Measurements from ENCODE around the gene ABR. TPM values are rescaled to one million over a fixed set of nuclear protein-coding genes. Genes with fewer than 3 reads are reported as not detected.
"Not testable (repeated sequence)": the region's sequence is repeated elsewhere in the genome, so short reads cannot be mapped to it uniquely, and the experiment has no call there.

ABR gene
- total RNA-seq, 1 donor from 2014 or later, result 158 TPM

DNA sequence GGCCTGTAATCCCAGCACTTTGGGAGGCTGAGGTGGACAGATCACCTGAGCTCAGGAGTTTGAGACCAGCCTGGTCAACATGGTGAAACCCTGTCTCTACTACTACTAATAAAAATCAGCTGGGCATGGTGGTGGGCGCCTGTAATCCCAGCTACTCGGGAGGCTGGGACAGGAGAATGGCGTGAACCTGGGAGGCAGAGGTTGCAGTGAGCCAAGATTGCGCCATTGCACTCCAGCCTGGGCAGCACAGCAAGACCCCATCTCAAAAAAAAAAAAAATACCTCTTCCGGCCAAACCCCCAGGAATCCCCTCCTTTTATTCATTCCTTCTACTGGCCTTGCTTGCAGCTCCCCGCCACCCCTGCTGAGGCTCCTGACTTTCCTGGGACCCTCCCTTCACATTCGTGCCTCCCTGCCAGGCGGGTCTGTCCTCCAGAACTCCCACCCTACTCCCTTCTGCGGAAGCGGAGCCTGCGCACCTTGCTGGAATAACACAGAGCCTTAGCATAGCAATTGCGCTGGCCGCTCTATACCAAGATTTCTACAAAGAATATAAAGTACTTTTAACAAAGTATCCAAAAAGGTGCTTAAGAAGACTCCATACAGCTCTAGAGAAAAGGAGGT, 135.3 kb downstream of the ABR start:
- DNase-seq (ENCODE audit: low spot score); intact Hi-C loops (cut with DNase I): not testable (repeated sequence)

DNA sequence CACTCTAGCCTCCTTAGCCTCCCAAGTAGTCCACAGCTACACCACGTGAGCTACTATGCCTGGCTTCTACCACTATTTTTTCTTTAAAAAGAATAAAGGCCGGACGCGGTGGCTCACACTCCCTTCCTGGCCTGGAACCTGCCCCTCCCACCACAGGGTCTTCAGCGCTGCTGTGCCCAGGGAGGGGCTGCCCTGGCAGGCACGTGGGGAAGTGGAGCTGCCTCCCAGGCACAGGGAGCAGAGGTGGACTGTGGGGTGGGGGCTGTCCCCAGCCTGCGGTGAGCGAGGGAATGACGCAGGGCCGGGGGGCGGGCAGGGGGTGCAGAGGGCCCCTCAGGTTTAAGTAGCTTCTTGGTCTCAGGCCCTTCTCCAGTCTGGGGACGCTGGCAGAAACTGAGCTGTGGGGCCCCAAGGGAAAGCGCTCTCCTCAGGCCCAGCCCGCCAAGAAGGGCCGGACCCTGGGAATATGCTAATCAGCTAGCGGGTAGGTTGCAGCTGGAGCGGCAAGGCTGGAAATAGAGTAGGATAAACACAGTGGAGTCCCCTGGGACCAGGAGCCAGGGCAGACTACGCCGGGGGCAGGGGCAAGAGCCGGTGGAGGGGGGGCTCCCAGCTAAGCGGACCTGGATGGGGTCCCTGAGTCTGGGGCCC, 136.1 kb downstream of the ABR start:
- intact Hi-C loops (cut with DNase I), result no loop called here
- peak; percentile 84 for DNase-seq (ENCODE audit: low spot score)

DNA sequence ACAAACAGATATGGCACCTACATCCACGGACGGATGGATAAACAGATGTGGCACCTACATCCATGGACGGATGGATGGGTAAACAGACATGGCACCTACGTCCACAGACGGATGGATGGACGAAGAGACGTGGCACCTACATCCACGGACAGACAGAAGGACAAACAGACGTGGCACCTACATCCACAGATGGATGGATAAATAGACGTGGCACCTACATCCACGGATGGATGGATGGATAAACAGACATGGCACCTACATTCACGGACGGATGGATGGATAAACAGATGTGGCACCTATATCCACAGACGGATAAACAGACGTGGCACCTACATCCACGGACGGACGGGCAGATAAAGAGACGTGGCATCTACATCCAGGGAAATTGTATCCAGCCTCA, 137.3 kb downstream of the ABR start:
- intact Hi-C loops (cut with DNase I), result no loop called here

DNA sequence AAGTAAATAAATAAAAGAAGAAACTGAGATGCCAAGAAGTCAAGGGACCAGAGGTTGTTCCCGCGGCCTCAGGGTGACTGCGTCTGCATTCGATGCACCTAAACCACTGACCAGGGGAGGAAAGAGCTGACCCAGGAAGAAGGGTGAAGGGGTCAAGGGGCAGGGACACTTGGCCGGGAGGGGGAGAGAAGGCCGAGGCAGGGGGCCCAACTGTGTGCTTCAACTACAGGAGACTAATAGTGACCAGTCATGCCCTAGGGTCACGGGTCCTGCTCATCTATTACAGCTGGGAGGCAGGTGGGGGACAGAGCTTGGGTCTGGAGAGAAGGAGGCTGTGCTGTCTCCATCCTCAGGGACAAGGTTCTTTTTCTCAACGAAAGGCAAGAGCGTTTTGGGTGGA, 138.0 kb downstream of the ABR start:
- intact Hi-C loops (cut with DNase I), result no loop called here
- no peak for DNase-seq (ENCODE audit: low spot score)

More for the DNA sequence above, 137.3 kb downstream of the ABR start:
- DNase-seq (ENCODE audit: low spot score), result no peak

DNA sequence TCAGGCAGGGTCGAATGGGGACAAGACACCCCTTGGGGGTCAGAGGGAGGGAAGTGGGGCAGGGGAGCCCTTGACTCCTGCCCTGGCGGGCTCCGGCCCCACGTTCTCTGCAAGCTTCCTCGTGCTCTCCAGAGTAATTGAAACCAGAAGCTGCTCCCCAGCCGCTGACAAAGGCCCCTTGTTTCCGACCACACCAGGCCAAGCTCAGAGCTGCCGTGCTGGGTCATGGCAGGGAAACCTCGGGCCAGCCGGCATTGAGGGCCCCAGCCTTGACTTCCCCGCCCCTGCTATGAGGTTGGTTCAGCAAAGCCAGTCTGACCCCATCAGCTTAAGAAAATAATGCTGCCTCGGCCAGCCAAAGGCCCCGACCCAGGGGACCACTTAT, 139.6 kb downstream of the ABR start:
- DNase-seq (ENCODE audit: low spot score), result no peak
- intact Hi-C loops (cut with DNase I), result no loop called here

DNA sequence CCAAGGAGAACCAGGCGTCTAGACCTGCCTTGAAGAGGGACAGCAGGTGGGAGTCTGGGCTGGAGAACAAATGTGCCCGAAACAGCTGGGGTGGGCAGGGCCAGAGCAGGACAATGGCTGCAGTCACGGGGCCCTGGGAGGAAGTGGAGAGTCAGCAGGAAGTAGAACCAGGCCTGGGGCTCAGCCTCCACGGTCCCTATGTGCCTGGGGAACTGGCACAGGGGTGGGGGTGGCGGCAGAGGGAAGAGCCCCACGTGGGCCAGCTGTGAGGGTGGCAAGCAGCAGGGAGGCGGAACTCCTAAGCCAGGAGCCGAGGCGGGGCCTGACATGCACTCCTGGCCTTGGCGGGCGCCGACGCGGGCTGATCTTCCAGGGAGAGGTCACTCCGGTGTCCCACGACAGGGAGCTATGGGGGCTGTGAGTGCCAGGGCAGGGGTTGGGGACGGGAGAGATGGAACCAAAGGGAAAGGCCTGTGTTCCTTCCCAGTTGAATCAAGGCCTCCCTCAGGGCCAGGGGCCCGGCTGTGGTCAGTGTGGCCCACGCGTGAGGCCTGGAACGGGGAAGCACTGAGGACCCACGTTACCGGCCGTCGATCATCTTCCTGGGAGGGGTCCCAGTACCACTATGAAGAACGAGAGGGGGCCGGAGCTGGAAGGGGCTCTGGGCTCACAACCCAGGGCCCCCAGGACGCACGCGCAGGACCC, 140.1 kb downstream of the ABR start:
- intact Hi-C loops (cut with DNase I), result no loop called here
- peak; percentile 91 for DNase-seq (ENCODE audit: low spot score)

DNA sequence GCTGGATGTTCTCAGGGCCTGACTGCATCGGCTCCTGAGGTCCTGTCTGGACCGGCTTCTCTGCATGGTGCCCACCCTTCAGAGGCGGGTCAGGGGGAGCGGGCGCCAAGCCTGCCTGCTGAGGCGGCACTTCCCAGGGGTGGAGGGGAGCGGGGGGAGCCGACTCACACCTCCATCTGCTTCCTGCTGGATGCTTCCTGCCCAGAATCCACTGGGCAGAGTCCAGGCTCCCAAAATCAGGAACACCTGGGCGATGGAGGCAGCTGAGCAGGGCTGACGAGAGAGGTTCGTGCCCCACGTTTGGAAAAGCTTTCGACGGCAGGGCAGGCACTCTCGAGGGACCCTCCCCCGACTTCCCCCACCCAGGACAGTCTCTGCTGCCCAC, 140.7 kb downstream of the ABR start:
- DNase-seq (ENCODE audit: low spot score), result no peak
- intact Hi-C loops (cut with DNase I), result no loop called here

DNA sequence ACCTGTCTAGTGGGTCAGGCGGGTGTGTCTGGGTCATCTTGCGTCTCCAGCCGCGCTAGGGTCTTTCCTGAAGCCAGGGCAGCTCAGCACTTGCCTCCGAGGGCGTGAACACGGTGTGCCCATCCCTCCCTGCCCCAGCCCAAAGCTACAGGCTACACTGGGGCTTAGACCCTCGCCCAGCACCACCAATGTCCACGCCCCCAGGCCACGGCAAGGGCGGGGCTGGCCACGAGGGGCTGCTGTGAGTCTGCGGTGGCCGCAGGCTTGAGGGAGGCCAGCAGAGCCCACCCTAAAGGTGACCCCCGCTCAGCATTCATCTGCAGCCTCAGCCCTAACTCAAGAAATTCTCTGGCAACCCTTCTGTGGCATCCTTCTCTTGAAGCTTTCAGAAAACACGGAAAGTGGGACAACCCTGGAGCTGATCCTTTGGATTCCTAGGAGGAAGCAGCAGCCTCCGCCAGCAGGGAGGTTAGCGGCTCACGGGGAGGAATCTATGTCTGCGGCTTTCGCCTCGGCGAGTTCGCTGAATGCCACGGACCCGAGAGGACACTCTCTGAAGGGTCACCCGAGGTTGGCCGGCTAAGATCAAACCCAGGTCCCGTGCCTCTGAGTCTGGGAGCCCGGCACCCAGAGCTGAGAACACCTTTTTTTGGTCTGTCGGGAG, 141.2 kb downstream of the ABR start:
- DNase-seq (ENCODE audit: low spot score), result no peak
- intact Hi-C loops (cut with DNase I), result no loop called here

DNA sequence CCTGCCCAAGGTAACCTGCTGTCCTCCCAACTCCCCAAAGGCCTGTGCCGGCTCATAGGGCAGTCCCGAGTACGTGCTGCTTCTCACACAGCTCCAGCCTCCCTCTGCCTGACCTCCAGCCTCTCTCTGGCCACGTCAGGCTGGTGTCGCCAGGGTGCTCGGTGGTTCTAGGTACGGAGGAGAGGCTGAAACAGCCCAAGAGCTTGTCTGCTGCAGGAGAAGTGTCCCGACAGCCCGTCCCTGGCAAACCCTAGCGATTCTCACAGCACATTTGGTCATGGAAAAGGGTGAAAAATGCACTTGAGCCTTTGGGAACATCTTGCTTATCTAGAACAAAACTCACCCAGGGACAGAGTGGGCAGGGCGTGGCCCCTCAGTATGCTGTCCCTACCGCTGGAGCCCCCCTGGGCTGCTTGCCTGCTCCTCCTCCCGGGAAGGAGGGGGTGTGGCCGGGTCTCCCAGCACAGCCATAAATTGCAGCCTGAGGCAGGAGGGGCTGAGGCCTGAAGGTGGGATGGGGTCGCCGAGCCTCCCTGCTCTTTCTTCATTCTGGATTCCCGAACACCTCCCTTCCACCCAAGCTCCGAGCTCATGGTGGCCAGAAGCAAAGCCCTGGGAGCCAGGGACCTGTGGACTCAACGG, 142.4 kb downstream of the ABR start:
- intact Hi-C loops (cut with DNase I), result no loop called here
- DNase-seq (ENCODE audit: low spot score), result no peak

DNA sequence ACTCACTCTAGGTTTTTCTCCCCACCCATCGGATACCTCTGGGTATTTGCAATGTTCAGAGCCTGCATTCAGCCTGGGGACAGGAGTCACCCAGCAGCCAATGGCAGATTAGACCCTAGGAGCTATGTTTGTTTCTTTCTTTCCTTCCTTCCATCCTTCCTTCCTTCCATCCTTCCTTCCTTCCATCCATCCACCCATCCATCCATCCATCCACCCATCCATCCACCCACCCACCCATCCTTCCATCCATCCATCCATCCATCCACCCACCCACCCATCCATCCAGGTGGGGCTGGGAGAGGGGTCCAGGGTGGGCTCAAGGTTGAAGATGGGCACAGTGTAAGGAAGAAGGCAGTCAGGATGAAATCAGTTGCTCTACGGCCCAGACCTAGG, 142.9 kb downstream of the ABR start:
- intact Hi-C loops (cut with DNase I), result no loop called here
- no peak for DNase-seq (ENCODE audit: low spot score)

DNA sequence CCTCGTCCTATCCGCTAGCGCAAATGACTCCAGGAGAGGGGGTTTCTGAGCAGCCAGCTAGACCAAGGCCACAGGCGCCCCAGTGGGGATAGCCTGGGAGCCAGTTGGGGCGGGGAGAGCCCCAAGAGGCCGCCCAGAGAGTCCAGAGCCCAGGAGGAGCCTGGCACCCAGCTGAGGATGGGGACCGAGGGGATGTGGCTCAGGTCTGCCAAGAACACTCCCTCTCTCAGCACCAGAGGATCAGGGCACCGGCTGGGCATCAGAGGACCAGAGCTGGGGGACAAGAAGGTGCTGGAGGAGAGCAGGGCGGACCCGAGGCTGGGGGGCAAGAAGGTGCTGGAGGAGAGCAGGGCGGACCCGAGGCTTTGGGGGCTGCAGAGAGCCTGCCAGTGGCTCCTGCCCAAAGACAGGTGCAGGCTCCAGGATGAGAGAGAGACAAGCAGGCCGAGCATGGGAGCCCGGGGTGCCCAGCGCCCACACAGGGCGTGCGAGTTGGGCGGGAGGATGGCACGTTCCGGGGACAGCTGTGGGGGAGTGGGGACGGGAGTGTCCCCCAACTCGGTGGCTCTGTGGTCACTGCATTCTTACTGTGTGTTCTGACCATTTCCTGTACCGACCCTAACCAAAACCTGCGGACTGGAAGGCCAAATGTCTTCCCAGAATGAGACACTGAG, 143.5 kb downstream of the ABR start:
- intact Hi-C loops (cut with DNase I), result no loop called here
- DNase-seq (ENCODE audit: low spot score), result no peak

DNA sequence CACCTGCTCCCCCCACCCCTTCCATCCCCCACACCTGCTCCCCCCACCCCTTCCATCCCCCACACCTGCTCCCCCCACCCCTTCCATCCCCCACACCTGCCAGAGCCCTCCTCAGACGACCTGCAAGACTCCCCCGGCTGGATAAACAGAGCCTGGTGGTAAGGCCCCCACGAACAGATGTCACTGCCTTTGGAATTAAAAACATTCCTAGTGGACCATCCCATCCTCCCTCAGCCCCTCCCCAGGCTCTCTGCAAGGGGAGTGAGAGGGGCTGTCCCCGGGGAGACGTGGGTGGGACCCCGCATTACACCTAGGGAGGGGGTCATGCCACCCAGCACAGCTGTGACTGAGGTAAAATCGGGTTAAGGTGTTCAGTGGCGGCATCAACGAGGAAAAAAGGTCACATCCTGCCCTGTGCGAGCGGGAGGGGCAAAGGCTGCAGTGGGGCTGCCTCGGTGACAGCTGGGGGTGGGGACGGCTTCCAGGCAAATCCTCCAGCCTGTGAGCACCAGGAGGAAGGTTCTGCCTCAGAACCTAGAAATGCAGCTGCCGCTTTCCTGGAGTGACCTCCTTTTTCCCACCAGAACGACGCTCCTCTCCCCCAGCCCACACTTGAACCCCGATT, 144.1 kb downstream of the ABR start:
- DNase-seq (ENCODE audit: low spot score), result no peak
- intact Hi-C loops (cut with DNase I), result no loop called here

DNA sequence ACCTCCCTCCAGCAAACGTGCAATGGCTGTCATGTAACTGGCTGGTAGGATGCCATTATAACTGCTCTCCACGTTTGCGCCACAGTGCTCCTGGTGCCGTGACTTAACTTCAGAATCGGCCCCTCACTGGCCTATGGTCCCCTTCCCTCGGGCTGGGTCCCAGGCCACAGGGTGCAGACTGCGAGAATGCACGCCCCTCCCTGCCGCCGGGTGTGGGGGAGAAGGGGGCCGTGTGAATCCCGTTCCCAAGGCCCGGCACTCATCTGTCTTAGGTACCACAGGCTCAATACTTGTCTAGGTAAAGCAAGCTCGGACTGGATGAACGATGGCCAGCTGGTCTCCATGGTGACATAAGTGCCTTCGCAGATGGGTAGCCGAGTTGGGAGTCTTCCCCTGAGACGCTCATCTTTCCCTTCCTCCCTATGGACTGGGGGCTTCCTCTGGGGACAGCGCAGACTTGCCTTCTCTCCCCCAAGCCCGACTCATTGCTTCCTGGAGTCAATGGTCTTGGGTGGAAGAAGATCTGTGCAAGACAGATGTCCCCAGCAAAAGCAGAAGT, 145.1 kb downstream of the ABR start:
- intact Hi-C loops (cut with DNase I), result no loop called here
- DNase-seq (ENCODE audit: low spot score), result no peak

DNA sequence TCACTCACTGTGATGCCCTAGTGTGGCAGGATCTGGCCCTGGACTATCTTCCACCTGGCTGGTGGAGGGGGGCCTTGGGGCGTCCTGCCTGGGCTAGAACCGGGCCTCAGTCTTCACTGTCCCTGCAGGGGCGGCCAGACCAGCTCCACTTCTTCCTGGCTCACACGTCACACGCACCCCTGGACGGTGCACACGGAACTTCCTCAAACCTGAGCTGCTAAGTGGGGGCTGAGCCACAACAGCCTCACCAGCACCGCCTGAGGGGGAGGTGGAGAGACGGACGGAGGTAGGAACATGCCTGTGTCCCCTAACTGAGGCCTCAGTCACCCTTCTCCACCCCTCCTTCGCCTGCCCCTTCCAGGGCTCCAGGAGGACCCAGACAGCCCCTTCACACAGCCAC, 146.3 kb downstream of the ABR start:
- intact Hi-C loops (cut with DNase I), result no loop called here
- DNase-seq (ENCODE audit: low spot score), result no peak

DNA sequence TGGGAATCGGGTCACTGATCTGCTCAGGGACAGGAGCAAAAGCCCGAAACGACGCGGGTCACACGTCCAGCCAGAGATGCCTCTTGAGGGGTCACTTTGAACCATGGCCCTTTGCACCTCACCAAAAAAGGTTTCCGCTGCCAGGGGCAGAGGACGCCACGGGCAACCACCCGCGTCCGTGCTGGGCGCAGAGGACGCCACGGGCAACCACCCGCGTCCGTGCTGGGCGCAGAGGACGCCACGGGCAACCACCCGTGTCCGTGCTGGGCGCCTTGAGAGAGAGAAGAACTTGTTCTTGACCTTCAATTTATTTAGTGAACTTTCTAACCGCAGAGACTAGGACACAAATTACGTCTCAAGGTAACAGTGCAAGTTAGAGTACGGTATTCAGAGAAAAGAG, 147.4 kb downstream of the ABR start:
- DNase-seq (ENCODE audit: low spot score), result no peak
- intact Hi-C loops (cut with DNase I), result no loop called here

DNA sequence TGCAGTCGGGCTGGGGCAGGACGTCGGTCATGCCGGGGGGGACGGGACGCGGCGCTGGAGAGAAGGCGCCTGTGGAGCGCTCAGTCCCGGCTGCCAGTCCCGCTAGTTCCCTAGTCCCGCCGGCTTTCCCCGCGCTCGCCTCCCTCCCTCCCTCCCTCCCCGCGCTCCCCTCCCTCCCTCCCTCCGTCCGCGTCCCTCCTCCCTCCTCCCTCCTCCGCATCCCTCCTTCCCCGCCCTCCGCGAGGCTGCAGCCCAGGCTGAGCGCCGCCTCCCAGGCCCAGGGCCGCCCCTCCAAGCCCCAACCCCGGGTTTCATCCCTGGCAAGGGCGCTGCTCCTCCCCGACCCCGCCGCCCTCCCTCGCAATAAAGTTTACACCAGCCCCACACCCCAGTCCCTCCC, 148.1 kb downstream of the ABR start:
- intact Hi-C loops (cut with DNase I), result no loop called here
- no peak for DNase-seq (ENCODE audit: low spot score)

DNA sequence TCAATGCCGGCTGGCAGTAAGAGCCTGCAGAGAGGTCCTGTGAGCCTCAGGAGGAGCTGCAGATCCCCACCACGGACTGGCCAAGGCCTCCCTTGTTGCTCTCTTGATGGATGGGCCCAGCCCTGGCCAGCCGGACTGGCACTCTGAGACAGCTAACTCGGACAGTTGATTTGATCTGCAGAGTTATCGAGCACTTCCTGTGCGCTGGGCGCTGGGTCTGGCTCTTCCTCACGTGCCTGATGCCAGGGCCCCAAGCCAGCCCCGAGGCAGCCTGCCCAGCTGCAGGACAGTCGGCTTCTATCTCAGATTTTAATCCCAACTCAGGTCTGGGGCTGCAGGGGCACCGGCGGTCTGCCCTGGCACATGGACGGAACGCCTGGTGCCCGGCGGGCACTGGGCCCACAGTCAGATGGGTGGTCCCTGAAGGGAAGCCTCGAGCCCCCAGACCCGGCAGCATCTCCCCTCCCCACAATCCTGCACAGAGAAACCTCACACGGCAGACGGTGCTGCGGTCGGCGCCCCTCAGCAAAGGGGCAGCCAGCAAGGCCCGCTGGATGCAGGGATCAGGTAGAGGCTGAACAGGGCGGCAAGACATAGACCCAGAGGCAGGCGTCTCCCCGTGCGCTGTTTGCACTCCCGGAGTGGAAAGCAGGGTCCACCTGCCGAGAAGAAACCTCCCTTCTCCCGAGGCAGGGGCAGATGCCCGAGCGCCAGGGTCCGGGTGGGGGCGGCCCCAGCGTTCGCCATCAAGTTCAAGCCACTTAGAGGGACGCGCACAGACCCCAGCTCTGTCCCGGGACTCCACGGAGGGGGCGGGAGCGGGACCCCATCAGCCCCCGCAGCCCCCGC, 148.9 kb downstream of the ABR start:
- intact Hi-C loops (cut with DNase I), result no loop called here
- no peak for DNase-seq (ENCODE audit: low spot score)

All from cardiac septum (tissue), 1 donor.